HepG2 (cell line): ENCODE data around the gene RBM5. TPM values are rescaled to one million over a fixed set of nuclear protein-coding genes. Genes with fewer than 3 reads are reported as not detected.

Source experiments
- ATAC-seq: fragments of 200-7000 bp; cut with Tn5 transposase; 3 replicates; pipeline ENCODE4 v1.9.1; 2020; ENCODE audit warnings: mild to moderate bottlenecking, moderate library complexity
- BruUV-seq: library from RNA; stranded (reverse); fragments of 400-500 nt; replicated peaks from 2 replicates; lab custom pipeline; 2021; lab: Mats Ljungman, UMichigan
- CTCF ChIA-PET: fragments of 300-600 bp; formaldehyde crosslinking; extraction: SDS; loops from one replicate; lab custom pipeline; 2021; ENCODE audit warnings: low total read pairs, inconsistent platforms, low intra/inter-chr PET ratio; lab: Yijun Ruan, JAX
- POLR2A ChIA-PET: fragments of 350-600 bp; sonication (Branson Sonifier 250); formaldehyde crosslinking; loops from one replicate; lab custom pipeline; 2020; ENCODE audit warnings: antibody characterized with exemption, inconsistent platforms; lab: Yijun Ruan, JAX
- DNase-seq: peaks from one replicate; pipeline ENCODE4 v3.0.0-alpha.2; 2015; ENCODE audit warnings: low spot score
- FAIRE-seq: peaks from 3 replicates; lab custom pipeline; 2011; peaks lifted over from hg19 to GRCh38; lab: Jason Lieb, UNC
- H2AFZ ChIP-seq: one replicate; pipeline ENCODE4 v1.6.1; 2011; ENCODE audit warnings: low read length, inconsistent platforms
- H3K27ac ChIP-seq: fragments of 300-600 bp; 3 replicates; pipeline ENCODE4 v1.8.0; 2011; ENCODE audit warnings: mixed run types, mild to moderate bottlenecking, mixed read lengths, low read length, inconsistent platforms; ENCODE audit not compliant: insufficient read depth; ENCODE audit errors: extremely low read length
- H3K27me3 ChIP-seq, 2 experiments: fragments of 200-600 bp in 1 of 2; 2 replicates in 1 of 2; 3 replicates in 1 of 2; pipeline versions ENCODE4 v1.6.0 to v1.8.0; 2011; ENCODE audit warnings: low read length in 2 of 2, mild to moderate bottlenecking in 2 of 2, moderate library complexity in 2 of 2, inconsistent platforms in 1 of 2; ENCODE audit not compliant: insufficient read depth in 2 of 2, control insufficient read depth in 1 of 2
- H3K36me3 ChIP-seq, 2 experiments: fragments of 200-600 bp in 1 of 2; replicated peaks in 1 of 2; 2 replicates in 1 of 2; 3 replicates in 1 of 2; pipeline versions ENCODE4 v1.5.1 to v1.8.0; 2011; ENCODE audit warnings: low read length in 2 of 2, inconsistent platforms in 1 of 2; ENCODE audit not compliant: insufficient read depth in 2 of 2, control insufficient read depth in 1 of 2
- H3K4me1 ChIP-seq: 2 replicates; pipeline ENCODE4 v1.5.1; 2012; ENCODE audit warnings: low read length, inconsistent platforms; ENCODE audit not compliant: insufficient read depth
- H3K4me2 ChIP-seq: 2 replicates; pipeline ENCODE4 v1.6.0; 2011; ENCODE audit warnings: low read depth, low read length, inconsistent platforms
- H3K4me3 ChIP-seq, 3 experiments: fragments of 200-600 bp in 1 of 3; sonication (generic), shearing (Covaris generic) in 1 of 3; replicated peaks in 1 of 3; 2 replicates each; pipeline ENCODE4 v1.5.1; 2011 to 2016; ENCODE audit warnings: low read length in 3 of 3, inconsistent platforms in 2 of 3, low read depth in 2 of 3, mild to moderate bottlenecking in 2 of 3, control low read depth in 1 of 3, mixed read lengths in 1 of 3; ENCODE audit not compliant: insufficient read depth in 1 of 3
- H3K79me2 ChIP-seq: one replicate; pipeline ENCODE4 v1.6.1; 2011; ENCODE audit warnings: low read length, inconsistent platforms; ENCODE audit not compliant: insufficient read depth
- H3K9ac ChIP-seq: 2 replicates; pipeline ENCODE4 v1.6.0; 2011; ENCODE audit warnings: mild to moderate bottlenecking, low read depth, low read length, inconsistent platforms; ENCODE audit not compliant: insufficient read depth
- H3K9me3 ChIP-seq: 2 replicates; pipeline ENCODE4 v1.5.1; 2012; ENCODE audit warnings: mild to moderate bottlenecking, low read length
- H4K20me1 ChIP-seq: 2 replicates; pipeline ENCODE4 v1.6.0; 2011; ENCODE audit warnings: inconsistent platforms, mild to moderate bottlenecking, low read length, moderate library complexity; ENCODE audit not compliant: insufficient read depth
- MNT ChIP-seq: fragments of 450-650 bp; IDR thresholded peaks from 2 replicates; pipeline ENCODE4 v1.6.1; 2016
- MYNN ChIP-seq: sonication (generic); formaldehyde crosslinking; IDR thresholded peaks from 2 replicates; pipeline ENCODE4 v1.4.0; 2020; ENCODE audit warnings: mild to moderate bottlenecking, low read depth, missing genetic modification reagents
- TRAFD1 ChIP-seq: sonication (generic); formaldehyde crosslinking; IDR thresholded peaks from 2 replicates; pipeline ENCODE4 v1.5.1; 2020; ENCODE audit warnings: missing genetic modification reagents, mild to moderate bottlenecking, borderline replicate concordance
- ZNF589 ChIP-seq: sonication (generic); formaldehyde crosslinking; conservative IDR thresholded peaks from 2 replicates; pipeline ENCODE4 v1.8.0; 2022; ENCODE audit warnings: mild to moderate bottlenecking, moderate library complexity, missing genetic modification reagents
- ZNF788 ChIP-seq: sonication (generic); formaldehyde crosslinking; IDR thresholded peaks from 2 replicates; pipeline ENCODE4 v1.5.0; 2020; ENCODE audit warnings: mild to moderate bottlenecking, missing genetic modification reagents, borderline replicate concordance
- WGBS: methylation state at CpG from one replicate; pipeline ENCODE4 v1.1.6; 2017; ENCODE audit warnings: low lambda C conversion rate; 5-methylcytosine and 5-hydroxymethylcytosine counted together
- in situ Hi-C: cut with HindIII; loops from 2 replicates; pipeline ENCODE4 v1.10.0; 2017; ENCODE audit warnings: low pct_unique_long_range_greater_than_20kb; ENCODE audit not compliant: extremely low pct_ligation_motif_present
- intact Hi-C: fragments of 100-400 bp; cut with micrococcal nuclease; formaldehyde crosslinking; loops from one replicate; pipeline ENCODE4 v1.10.0; 2022; ENCODE audit not compliant: unreplicated experiment
- polyA plus RNA-seq, 8 experiments: library from polyadenylated mRNA; depleted of rRNA in 3 of 8; stranded (reverse) in 7 of 8; unstranded in 1 of 8; fragments of >200 nt; fragmentation: Illumina TruSeq in 4 of 8; extraction: Trizol in 4 of 8; gene quantifications; 2 replicates each; pipeline versions ENCODE4 v1.2.1 to v1.2.3, GENCODE V29; 2011 to 2016; ENCODE audit warnings: low read depth in 4 of 8, missing spikeins in 1 of 8, mixed read lengths in 1 of 8; ENCODE audit not compliant: insufficient read depth in 1 of 8
- total RNA-seq, 5 experiments: library from RNA; depleted of rRNA; stranded (reverse); fragments of >200 nt; fragmentation: Illumina TruSeq; extraction: Trizol; gene quantifications; 2 replicates each; pipeline ENCODE4 v1.2.3, GENCODE V29; 2016; ENCODE audit warnings: low read depth in 1 of 5

Gene RBM5
- total and polyA plus RNA-seq, 2 of the 13 experiments (the other 11 are each of a cell fraction or from before 2014, with no cell fraction given) = 106 to 204 TPM

- Histone ChIP-seq H3K4me3 (no peak overlapping the region), H3K9me3 (no peaks in the 10 kb centered on the region), H3K9ac (no peak overlapping the region), H3K27me3 (peaks cover 25 to 54% of the 10 kb centered on the region in 2 experiments; a peak in 4 of 5 replicates), H4K20me1 (no peaks in the 10 kb centered on the region), H3K27ac (no peak overlapping the region), H3K4me2 (no peak overlapping the region), H3K36me3 (no peaks in the 10 kb centered on the region), H2AFZ (no peak overlapping the region), H3K4me1 (0 out of 2 replicates have a peak, but pooled peaks cover under 1% of the 10 kb centered on the region), H3K79me2 (no peaks in the 10 kb centered on the region)
- DNase-seq (no peak), FAIRE-seq (no peak), ATAC-seq (no peak)
- no peak for TF ChIP-seq ZNF589 (CRISPR knock-in tag)
- TF ChIP-seq ZNF788 (CRISPR knock-in tag) = no peak
- TF ChIP-seq TRAFD1 = no peak
- TF ChIP-seq MNT = peak; percentile 38; the same call in 1 of the 2 replicates
- no peak for TF ChIP-seq MYNN (CRISPR knock-in tag)
- intact Hi-C loops (no loop called here), in situ Hi-C loops (no loop called here)
- ChIA-PET CTCF (no interaction called here), POLR2A (no interaction called here)
- BruUV-seq = no TSS peak
- WGBS = 0% methylated on average over 1 of the region's 2 CpGs
Measured at GRCh38 chr3:50134367-50134766, 45.6 kb downstream of the RBM5 start.
